ENCODE measurements around the gene KLF7.
A peak's percentile ranks its signal among the peaks of the same experiment; 100 is the strongest.

The KLF7 gene

GRCh38 chr2:207194028-207194427, 28.3 kb upstream of the KLF7 start:
- Histone ChIP-seq H3K27me3 (replicated peaks; ENCODE audit: insufficient read depth, low read length) (no peaks in the 10 kb centered on the region), H4K20me1 (ENCODE audit: insufficient read depth, low read length) (no peaks in the 10 kb centered on the region), H3K36me3 (replicated peaks; ENCODE audit: insufficient read depth, low read length) (no peaks in the 10 kb centered on the region), H3K79me2 (ENCODE audit: low read length) (no peaks in the 10 kb centered on the region), H3K27ac (ENCODE audit: low read length) (no peak overlapping the region), H3K9me3 (replicated peaks; ENCODE audit: insufficient read depth, low read length) (no peaks in the 10 kb centered on the region), H3K4me1 (ENCODE audit: low read length) (no peaks in the 10 kb centered on the region), H3K4me2 (ENCODE audit: low read depth, low read length) (no peak overlapping the region), H3F3A (ENCODE audit: insufficient read depth, low read length) (no peaks in the 10 kb centered on the region), H2AFZ (ENCODE audit: low read length) (no peak overlapping the region), H3K9ac (ENCODE audit: low read length) (no peak overlapping the region), H3K4me3 (ENCODE audit: low read length) (no peak overlapping the region), H3K9me2 (replicated peaks; ENCODE audit: insufficient read depth, low read length) (no peaks in the 10 kb centered on the region)
- no peak for DNase-seq
- TF ChIP-seq EZH2phosphoT487 (IDR thresholded peaks at IDR 0.05; ENCODE audit: low read length) = no peak

- no peak overlapping the region for H3K27ac ChIP-seq (ENCODE audit: low read length)
- no peaks in the 10 kb centered on the region for H3K36me3 ChIP-seq (replicated peaks; ENCODE audit: insufficient read depth, low read length)
- H3K27me3 ChIP-seq (replicated peaks; ENCODE audit: insufficient read depth, low read length) = no peaks in the 10 kb centered on the region
- no peak overlapping the region for H3K9ac ChIP-seq (ENCODE audit: low read length)
- H3K4me1 ChIP-seq (ENCODE audit: low read length) = peaks cover 6% of the 10 kb centered on the region; the same call in 1 of the 2 replicates
- H3K4me2 ChIP-seq (ENCODE audit: low read depth, low read length) = no peak overlapping the region
- H3F3A ChIP-seq (ENCODE audit: insufficient read depth, low read length) = no peaks in the 10 kb centered on the region
- H2AFZ ChIP-seq (ENCODE audit: low read length) = no peak overlapping the region
- no peaks in the 10 kb centered on the region for H3K9me3 ChIP-seq (replicated peaks; ENCODE audit: insufficient read depth, low read length)
- H4K20me1 ChIP-seq (ENCODE audit: insufficient read depth, low read length) = no peaks in the 10 kb centered on the region
- no peak overlapping the region for H3K4me3 ChIP-seq (ENCODE audit: low read length)
- DNase-seq = peak; percentile 17
- TF ChIP-seq EZH2 (optimal IDR thresholded peaks at IDR 0.05; ENCODE audit: low read depth, low read length) = no peak
- TF ChIP-seq EZH2phosphoT487 (IDR thresholded peaks at IDR 0.05; ENCODE audit: low read length) = no peak
- no peak for TF ChIP-seq CTCF (IDR thresholded peaks at IDR 0.05; ENCODE audit: low read length)
- H3K79me2 ChIP-seq (ENCODE audit: low read length) = no peaks in the 10 kb centered on the region
- H3K9me2 ChIP-seq (replicated peaks; ENCODE audit: insufficient read depth, low read length) = no peaks in the 10 kb centered on the region
Measured at GRCh38 chr2:207188626-207189419, 23.1 kb upstream of the KLF7 start.

GRCh38 chr2:207185372-207185771, 19.6 kb upstream of the KLF7 start:
- Histone ChIP-seq H3K36me3 (replicated peaks; ENCODE audit: insufficient read depth, low read length) (no peaks in the 10 kb centered on the region), H4K20me1 (ENCODE audit: insufficient read depth, low read length) (no peaks in the 10 kb centered on the region), H3K9ac (ENCODE audit: low read length) (no peak overlapping the region), H3K27ac (ENCODE audit: low read length) (no peak overlapping the region), H3K4me1 (ENCODE audit: low read length) (peaks cover 6% of the 10 kb centered on the region; the same call in 1 of the 2 replicates), H3K9me3 (replicated peaks; ENCODE audit: insufficient read depth, low read length) (no peaks in the 10 kb centered on the region), H3K79me2 (ENCODE audit: low read length) (no peaks in the 10 kb centered on the region), H3K9me2 (replicated peaks; ENCODE audit: insufficient read depth, low read length) (no peaks in the 10 kb centered on the region), H3K27me3 (replicated peaks; ENCODE audit: insufficient read depth, low read length) (no peaks in the 10 kb centered on the region), H3K4me2 (ENCODE audit: low read depth, low read length) (no peak overlapping the region), H2AFZ (ENCODE audit: low read length) (no peak overlapping the region), H3F3A (ENCODE audit: insufficient read depth, low read length) (no peaks in the 10 kb centered on the region), H3K4me3 (ENCODE audit: low read length) (no peak overlapping the region)
- no peak for TF ChIP-seq EZH2 (optimal IDR thresholded peaks at IDR 0.05; ENCODE audit: low read depth, low read length)
- no peak for TF ChIP-seq EZH2phosphoT487 (IDR thresholded peaks at IDR 0.05; ENCODE audit: low read length)
- TF ChIP-seq CTCF (IDR thresholded peaks at IDR 0.05; ENCODE audit: low read length) = no peak
- DNase-seq = no peak

GRCh38 chr2:207184768-207185167, 19.0 kb upstream of the KLF7 start:
- Histone ChIP-seq H2AFZ (ENCODE audit: low read length) (no peak overlapping the region), H3K4me1 (ENCODE audit: low read length) (peaks cover 6% of the 10 kb centered on the region; the same call in 1 of the 2 replicates), H3K4me2 (ENCODE audit: low read depth, low read length) (no peak overlapping the region), H3K79me2 (ENCODE audit: low read length) (no peaks in the 10 kb centered on the region), H3K9me3 (replicated peaks; ENCODE audit: insufficient read depth, low read length) (no peaks in the 10 kb centered on the region), H3K36me3 (replicated peaks; ENCODE audit: insufficient read depth, low read length) (no peaks in the 10 kb centered on the region), H3K27ac (ENCODE audit: low read length) (no peak overlapping the region), H3K9ac (ENCODE audit: low read length) (no peak overlapping the region), H3F3A (ENCODE audit: insufficient read depth, low read length) (no peaks in the 10 kb centered on the region), H3K9me2 (replicated peaks; ENCODE audit: insufficient read depth, low read length) (no peaks in the 10 kb centered on the region), H3K27me3 (replicated peaks; ENCODE audit: insufficient read depth, low read length) (no peaks in the 10 kb centered on the region), H3K4me3 (ENCODE audit: low read length) (no peak overlapping the region), H4K20me1 (ENCODE audit: insufficient read depth, low read length) (no peaks in the 10 kb centered on the region)
- DNase-seq = no peak
- no peak for TF ChIP-seq EZH2phosphoT487 (IDR thresholded peaks at IDR 0.05; ENCODE audit: low read length)
- no peak for TF ChIP-seq CTCF (IDR thresholded peaks at IDR 0.05; ENCODE audit: low read length)
- TF ChIP-seq EZH2 (optimal IDR thresholded peaks at IDR 0.05; ENCODE audit: low read depth, low read length) = no peak

Measured in MM.1S (cell line).